ENCODE data around the gene VANGL2. TPM values are rescaled to one million over a fixed set of nuclear protein-coding genes. Genes with fewer than 3 reads are reported as not detected.

VANGL2 gene
- total and polyA plus RNA-seq, 9 of the 15 experiments (the other 6 are each of a cell fraction or from before 2014, with no cell fraction given): 0.28 to 4.0 (median 0.98) TPM

DNA sequence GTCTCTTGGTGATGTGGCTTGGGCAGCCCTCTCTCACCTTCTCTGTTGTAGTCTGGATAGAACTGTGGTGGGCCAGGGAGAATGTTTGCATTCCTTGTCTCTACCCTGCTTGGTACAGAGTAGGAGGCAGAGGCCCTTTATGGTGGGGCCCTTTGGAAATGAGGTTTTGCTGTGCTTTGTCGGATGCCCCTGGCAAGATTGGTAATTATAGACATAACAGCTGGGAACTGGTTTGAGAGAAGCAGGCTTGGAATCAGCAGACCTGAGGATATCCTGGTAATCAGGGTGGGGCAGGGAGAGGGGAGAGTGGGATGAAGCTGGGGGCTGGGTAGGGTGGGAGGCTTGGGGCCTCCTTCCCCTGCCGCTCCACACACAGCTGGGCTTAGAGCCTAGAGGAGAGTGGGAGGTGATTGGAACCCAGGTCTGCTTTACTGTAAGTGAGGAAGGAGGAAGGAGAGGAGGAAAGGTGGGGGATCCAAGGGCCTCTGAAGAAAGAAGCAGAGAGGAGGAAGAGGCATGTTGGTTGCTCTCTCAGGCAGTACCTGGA, 5.0 kb downstream of the VANGL2 start (continued):
- TF ChIP-seq ZNF274 (IDR thresholded peaks at IDR 0.05; ENCODE audit: borderline replicate concordance, low read depth, low read length) (no peak), ZBTB7A (IDR thresholded peaks at IDR 0.05; ENCODE audit: borderline replicate concordance, control insufficient read depth, low read depth, low read length) (no peak), ZSCAN32 (CRISPR knock-in tag; IDR thresholded peaks at IDR 0.05) (no peak), KDM2B (CRISPR knock-in tag; IDR thresholded peaks at IDR 0.05) (no peak)

- ChIA-PET POLR2A (no interaction called here), CTCF (ENCODE audit: low intra/inter-chr PET ratio) (no interaction called here)
- BruUV-seq (replicated peaks): no TSS peak
- Histone ChIP-seq H3K9me3 (replicated peaks; ENCODE audit: control insufficient read depth, insufficient read depth, low read depth, low read length) (no peaks in the 10 kb centered on the region), H3K9ac (ENCODE audit: insufficient read depth in 1 of 2, low read depth in 2 of 2, low read length in 2 of 2) (no peak overlapping the region), H3K79me2 (ENCODE audit: control insufficient read depth, insufficient read depth, low read length) (no peaks in the 10 kb centered on the region), H2AFZ (ENCODE audit: low read depth, low read length) (no peak overlapping the region), H3K4me2 (ENCODE audit: insufficient read depth, low read length) (no peak overlapping the region), H4K20me1 (replicated peaks; ENCODE audit: control insufficient read depth, insufficient read depth, low read length) (0 out of 2 replicates have a peak, but pooled peaks cover 4% of the 10 kb centered on the region), H3K27me3 (ENCODE audit: control insufficient read depth in 2 of 2, insufficient read depth in 2 of 2, low read length in 2 of 2) (peaks cover 3 to 11% of the 10 kb centered on the region in 2 experiments; a peak in 3 of 5 replicates), H3K4me3 (no peak overlapping the region), H3K9me1 (ENCODE audit: control insufficient read depth, insufficient read depth, low read length) (no peaks in the 10 kb centered on the region), H3K4me1 (replicated peaks in 1 of 2; ENCODE audit: control insufficient read depth in 2 of 2, insufficient read depth in 2 of 2, low read length in 2 of 2) (peaks cover 4 to 19% of the 10 kb centered on the region in 2 experiments; a peak in 4 of 5 replicates), H3K27ac (ENCODE audit: extremely low read depth, low read depth, low read length) (no peak overlapping the region), H3K36me3 (ENCODE audit: control insufficient read depth, insufficient read depth, low read length) (no peaks in the 10 kb centered on the region)
- ATAC-seq: no peak
- no peak for DNase-seq (ENCODE audit: extremely low read depth in 1 of 4, low spot score in 3 of 4)
- no peak for TF ChIP-seq RCOR1 (IDR thresholded peaks at IDR 0.05; ENCODE audit: borderline replicate concordance in 1 of 2, low read depth in 2 of 2, low read length in 2 of 2)
- no peak for TF ChIP-seq ATF3 (IDR thresholded peaks at IDR 0.05)
- TF ChIP-seq ATF3 (CRISPR knock-in tag; conservative IDR thresholded peaks at IDR 0.05): no peak
- TF ChIP-seq FUS (optimal IDR thresholded peaks at IDR 0.05; ENCODE audit: low read depth, low read length): no peak
- TF ChIP-seq PHTF2 (CRISPR knock-in tag; IDR thresholded peaks at IDR 0.05): no peak
- TF ChIP-seq ZNF23 (CRISPR knock-in tag; IDR thresholded peaks at IDR 0.05): no peak
- no peak for TF ChIP-seq RAD21 (CRISPR knock-in tag; conservative IDR thresholded peaks at IDR 0.05 in 1 of 2, IDR thresholded peaks at IDR 0.05 in 1 of 2)
- TF ChIP-seq SRSF7 (optimal IDR thresholded peaks at IDR 0.05; ENCODE audit: low read depth, low read length): no peak
- 20% methylated on average over 15 of the region's 15 CpGs for WGBS (ENCODE audit: insufficient coverage, low coverage, missing lambda C conversion rate)
- in situ Hi-C loops (cut with MboI) (no loop called here), intact Hi-C loops (cut with micrococcal nuclease) (no loop called here)
- no peak for FAIRE-seq
Observed at GRCh38 chr1:160406131-160406968, 6.0 kb downstream of the VANGL2 start.

Measured in K562 (cell line).